Sigmoid colon (tissue), 4 donors: ENCODE results near the gene GLRX.

ENCODE experiments used
- CTCF ChIP-seq, 4 experiments: fragments of 450-650 bp in 3 of 4; fragments of 200-600 bp in 1 of 4; IDR thresholded peaks; one replicate each; pipeline ENCODE4 v1.5.1; 2016 to 2019; ENCODE audit warnings: antibody characterized with exemption in 4 of 4, mild to moderate bottlenecking in 3 of 4, moderate library complexity in 2 of 4
- POLR2A ChIP-seq, 2 donors: fragments of 450-650 bp; IDR thresholded peaks; one replicate each; pipeline ENCODE4 v1.6.1; 2016; ENCODE audit warnings: antibody characterized with exemption in 2 of 2, mild to moderate bottlenecking in 2 of 2, moderate library complexity in 2 of 2
- POLR2AphosphoS5 ChIP-seq, 4 donors: sonication (generic); formaldehyde crosslinking; IDR thresholded peaks; one replicate each; pipeline ENCODE4 v1.6.1; 2017; ENCODE audit warnings: antibody characterized with exemption in 4 of 4

GRCh38 chr5:95858023-95858461, 35.5 kb upstream of the GLRX start:
- no peak for TF ChIP-seq CTCF (IDR thresholded peaks at IDR 0.05)
- no peak for TF ChIP-seq POLR2A (IDR thresholded peaks at IDR 0.05)
- TF ChIP-seq POLR2AphosphoS5 (IDR thresholded peaks at IDR 0.05): peak; percentile 24 to 43 (median 30)
